ENCODE data around the gene PPBP.

The PPBP gene

DNA sequence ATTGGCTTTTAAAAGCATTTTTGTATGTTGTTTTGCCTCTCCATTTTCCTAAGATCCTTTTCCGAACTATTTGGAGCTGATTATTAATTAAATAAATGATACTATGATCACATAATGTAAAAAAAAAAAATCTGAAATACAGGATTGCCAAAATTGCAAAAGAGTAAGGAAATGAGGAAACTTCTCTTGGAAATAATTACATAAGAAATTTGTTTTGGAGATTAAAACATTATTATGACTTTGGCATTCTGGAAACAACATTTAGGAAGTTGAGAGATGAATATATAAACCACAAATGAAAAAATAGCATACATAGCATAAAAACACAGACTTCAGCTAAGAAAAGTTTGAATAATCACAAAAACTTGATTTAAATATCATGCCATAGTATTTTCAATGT is 39.7 kb downstream of the PPBP start:
- no peaks in the 10 kb centered on the region; the same call in 1 of the 2 replicates for H3K9me3 ChIP-seq (ENCODE audit: control insufficient read depth, insufficient read depth, low read length)
- H3K4me3 ChIP-seq (ENCODE audit: low read depth, low read length) = no peak overlapping the region
- H3K27ac ChIP-seq (ENCODE audit: low read depth, low read length) = no peak overlapping the region
- peaks cover 39% of the 10 kb centered on the region for H3K4me1 ChIP-seq (ENCODE audit: control insufficient read depth, insufficient read depth, low read length)
- H3K27me3 ChIP-seq (ENCODE audit: control insufficient read depth, insufficient read depth, low read length) = peaks cover 70% of the 10 kb centered on the region
- H3K36me3 ChIP-seq (ENCODE audit: control insufficient read depth, insufficient read depth, low read length) = no peaks in the 10 kb centered on the region
- no peak overlapping the region for H3K9ac ChIP-seq (ENCODE audit: low read depth, low read length)

DNA sequence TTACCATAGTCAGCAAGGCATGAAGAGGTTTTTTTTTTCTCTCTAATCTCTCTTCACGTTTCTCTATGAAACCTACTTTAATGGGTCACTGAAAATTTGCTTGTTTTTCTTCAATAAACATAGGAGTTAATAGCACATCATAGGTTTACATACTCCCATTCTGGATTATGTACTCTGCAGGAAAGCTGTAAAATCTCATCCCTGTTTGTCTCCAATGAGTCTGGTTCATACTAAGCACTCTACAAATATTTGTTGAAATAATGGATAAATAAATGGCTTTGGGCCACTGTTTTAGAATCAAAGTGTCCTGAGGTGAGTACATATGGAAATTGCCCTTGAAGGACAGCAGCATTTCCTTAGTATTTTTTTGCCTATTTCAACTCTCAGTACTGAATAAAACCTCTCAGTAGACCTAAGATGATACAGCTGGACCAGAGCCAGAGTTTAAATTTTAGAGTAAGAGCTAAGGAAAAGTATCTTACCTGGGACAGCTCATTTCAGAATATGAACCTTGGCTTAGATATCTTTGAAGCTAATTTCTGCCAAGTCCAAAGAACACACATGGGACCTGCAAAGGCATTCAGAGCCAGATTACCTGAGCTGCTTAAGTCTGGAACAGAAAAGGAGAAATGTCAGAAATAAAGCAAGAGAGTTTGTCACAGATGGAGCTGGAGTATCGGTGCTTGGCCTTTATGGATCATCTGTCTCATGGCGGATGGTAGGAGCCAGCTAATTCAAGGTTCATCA is 40.6 kb downstream of the PPBP start:
- Histone ChIP-seq H3K9ac (ENCODE audit: low read depth, low read length) (no peak overlapping the region), H3K4me3 (ENCODE audit: low read depth, low read length) (no peak overlapping the region), H3K4me1 (ENCODE audit: control insufficient read depth, insufficient read depth, low read length) (peaks cover 36% of the 10 kb centered on the region), H3K9me3 (ENCODE audit: control insufficient read depth, insufficient read depth, low read length) (no peaks in the 10 kb centered on the region), H3K36me3 (ENCODE audit: control insufficient read depth, insufficient read depth, low read length) (no peaks in the 10 kb centered on the region), H3K27ac (ENCODE audit: low read depth, low read length) (no peak overlapping the region), H3K27me3 (ENCODE audit: control insufficient read depth, insufficient read depth, low read length) (peaks cover 79% of the 10 kb centered on the region)

DNA sequence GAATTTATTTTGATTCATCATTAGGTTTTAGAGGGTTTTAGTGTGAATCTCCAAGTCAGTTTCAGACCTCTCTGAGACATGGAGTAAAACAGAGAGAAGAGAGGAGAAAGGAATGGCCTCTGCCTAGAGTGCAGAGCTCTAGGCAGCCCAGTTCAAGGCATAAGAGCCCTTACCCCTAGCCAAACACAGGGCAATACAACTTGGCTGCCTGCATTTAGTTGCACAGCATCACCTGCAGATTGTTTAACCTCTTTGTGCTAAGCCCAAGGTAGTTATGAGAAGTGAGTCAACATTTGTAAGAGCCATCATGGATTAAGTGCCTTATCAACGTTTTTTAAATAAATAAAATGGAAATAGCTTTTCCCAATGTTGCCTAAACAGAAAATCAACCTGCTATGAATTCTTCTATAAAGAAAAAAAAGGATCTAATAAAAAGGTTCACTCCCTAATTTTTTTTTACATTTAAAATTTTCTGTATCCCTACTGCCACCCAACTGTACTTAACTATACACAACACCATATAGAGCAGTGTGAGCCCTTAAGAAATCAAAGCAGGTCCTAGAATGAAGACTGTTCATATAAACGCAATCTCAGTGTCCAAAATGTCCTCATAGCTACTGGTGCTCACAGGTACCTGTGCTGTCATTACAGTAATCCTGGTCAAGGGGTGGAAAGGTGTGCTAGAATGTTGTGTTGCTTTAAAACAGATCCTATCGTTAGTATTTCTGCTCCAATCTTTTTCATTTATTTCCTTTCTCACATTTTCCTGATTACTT is 42.1 kb downstream of the PPBP start:
- H3K36me3 ChIP-seq (ENCODE audit: control insufficient read depth, insufficient read depth, low read length) = no peaks in the 10 kb centered on the region
- no peak overlapping the region for H3K4me3 ChIP-seq (ENCODE audit: low read depth, low read length)
- H3K4me1 ChIP-seq (ENCODE audit: control insufficient read depth, insufficient read depth, low read length) = peaks cover 26% of the 10 kb centered on the region
- no peaks in the 10 kb centered on the region for H3K9me3 ChIP-seq (ENCODE audit: control insufficient read depth, insufficient read depth, low read length)
- no peak overlapping the region for H3K9ac ChIP-seq (ENCODE audit: low read depth, low read length)
- no peak overlapping the region for H3K27ac ChIP-seq (ENCODE audit: low read depth, low read length)
- H3K27me3 ChIP-seq (ENCODE audit: control insufficient read depth, insufficient read depth, low read length) = peaks cover 94% of the 10 kb centered on the region

DNA sequence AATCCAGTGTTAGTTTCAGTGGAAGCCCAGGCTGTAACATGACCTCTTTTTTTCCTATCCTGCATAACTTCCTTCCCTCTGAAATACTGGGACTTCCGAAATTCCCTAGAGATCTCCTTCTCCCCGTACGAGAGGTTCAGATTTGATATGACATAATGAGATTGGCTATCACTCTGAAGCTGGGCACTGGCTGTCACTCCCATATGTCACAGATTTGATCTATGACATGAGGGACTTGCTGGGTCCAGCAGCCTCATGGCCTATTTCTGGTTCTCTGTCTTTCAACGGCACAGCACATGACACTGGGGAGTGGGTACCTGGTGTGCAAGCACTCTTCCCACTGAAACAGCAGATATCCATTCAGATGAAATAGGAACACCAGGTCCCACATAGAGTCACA is 42.9 kb downstream of the PPBP start:
- Histone ChIP-seq H3K9me3 (ENCODE audit: control insufficient read depth, insufficient read depth, low read length) (no peaks in the 10 kb centered on the region), H3K27ac (ENCODE audit: low read depth, low read length) (no peak overlapping the region), H3K36me3 (ENCODE audit: control insufficient read depth, insufficient read depth, low read length) (no peaks in the 10 kb centered on the region), H3K9ac (ENCODE audit: low read depth, low read length) (no peak overlapping the region), H3K4me3 (ENCODE audit: low read depth, low read length) (no peak overlapping the region), H3K4me1 (ENCODE audit: control insufficient read depth, insufficient read depth, low read length) (peaks cover 19% of the 10 kb centered on the region), H3K27me3 (ENCODE audit: control insufficient read depth, insufficient read depth, low read length) (peaks cover 97% of the 10 kb centered on the region)

DNA sequence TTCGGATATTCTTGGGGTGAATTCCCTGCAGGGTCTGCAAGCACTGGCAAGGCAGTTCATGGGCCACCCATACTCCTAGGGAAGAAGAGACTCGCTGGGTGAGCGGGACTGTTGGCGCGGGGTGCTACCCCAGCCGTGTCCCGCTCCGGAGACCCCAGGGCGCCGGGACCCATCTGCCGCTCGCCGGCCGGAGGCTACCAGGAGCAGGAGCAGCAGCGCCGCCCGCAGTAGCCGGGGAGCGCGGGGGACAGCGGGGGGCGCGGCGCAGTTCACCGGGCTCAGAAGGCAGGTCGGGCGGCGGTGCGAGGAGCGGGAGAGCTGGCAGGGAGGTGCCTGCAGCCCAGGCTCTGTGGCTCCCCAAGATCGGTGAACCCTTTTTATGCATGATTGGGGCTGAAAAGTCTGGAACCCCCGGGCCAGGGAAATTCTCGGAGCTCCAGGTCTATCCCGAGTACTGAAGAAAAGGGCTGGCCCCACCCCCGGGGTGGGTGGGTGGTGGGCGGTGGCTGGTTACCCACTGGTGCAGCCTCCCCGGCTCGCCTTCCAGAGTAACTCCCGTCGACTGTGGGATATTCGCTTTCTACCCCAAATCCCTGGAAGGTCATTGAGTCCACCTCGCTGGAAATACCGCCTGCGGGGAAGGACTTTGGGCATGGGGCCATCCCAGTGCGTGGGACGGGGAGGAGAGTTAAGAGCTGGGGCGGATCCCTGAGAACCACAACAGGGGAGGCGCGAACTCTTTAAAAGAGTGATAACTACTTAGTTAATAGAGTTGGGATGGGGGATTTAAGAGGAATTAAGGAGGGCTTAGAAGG is 43.7 kb downstream of the PPBP start:
- peak overlapping the region; percentile 52 for H3K4me3 ChIP-seq (ENCODE audit: low read depth, low read length)
- peaks cover 99% of the 10 kb centered on the region for H3K27me3 ChIP-seq (ENCODE audit: control insufficient read depth, insufficient read depth, low read length)
- no peaks in the 10 kb centered on the region for H3K9me3 ChIP-seq (ENCODE audit: control insufficient read depth, insufficient read depth, low read length)
- no peak overlapping the region for H3K9ac ChIP-seq (ENCODE audit: low read depth, low read length)
- H3K36me3 ChIP-seq (ENCODE audit: control insufficient read depth, insufficient read depth, low read length) = no peaks in the 10 kb centered on the region
- H3K27ac ChIP-seq (ENCODE audit: low read depth, low read length) = no peak overlapping the region
- H3K4me1 ChIP-seq (ENCODE audit: control insufficient read depth, insufficient read depth, low read length) = peaks cover 17% of the 10 kb centered on the region

DNA sequence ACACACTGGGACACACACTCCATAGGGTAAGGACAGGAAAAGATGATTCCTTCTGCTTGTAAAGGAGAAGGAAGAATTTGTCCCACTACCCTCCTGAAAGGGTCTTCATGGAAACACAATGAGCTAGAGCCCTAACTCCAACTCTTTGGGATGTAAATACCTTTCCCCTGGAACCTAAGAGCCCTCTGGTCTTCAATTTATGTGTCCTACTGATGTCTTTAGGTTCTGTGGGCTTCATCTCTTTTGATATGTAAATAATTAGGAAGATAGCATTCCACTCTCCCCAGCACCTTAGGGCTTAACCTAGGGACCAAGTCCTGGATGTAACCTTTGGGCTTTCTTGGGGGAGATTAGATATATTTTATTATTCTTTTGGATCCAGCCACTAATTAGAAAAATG is 44.4 kb downstream of the PPBP start:
- Histone ChIP-seq H3K36me3 (ENCODE audit: control insufficient read depth, insufficient read depth, low read length) (no peaks in the 10 kb centered on the region), H3K4me1 (ENCODE audit: control insufficient read depth, insufficient read depth, low read length) (peaks cover 17% of the 10 kb centered on the region), H3K9me3 (ENCODE audit: control insufficient read depth, insufficient read depth, low read length) (no peaks in the 10 kb centered on the region), H3K9ac (ENCODE audit: low read depth, low read length) (no peak overlapping the region), H3K4me3 (ENCODE audit: low read depth, low read length) (peak overlapping the region; percentile 52), H3K27ac (ENCODE audit: low read depth, low read length) (no peak overlapping the region), H3K27me3 (ENCODE audit: control insufficient read depth, insufficient read depth, low read length) (peaks cover 99% of the 10 kb centered on the region)

DNA sequence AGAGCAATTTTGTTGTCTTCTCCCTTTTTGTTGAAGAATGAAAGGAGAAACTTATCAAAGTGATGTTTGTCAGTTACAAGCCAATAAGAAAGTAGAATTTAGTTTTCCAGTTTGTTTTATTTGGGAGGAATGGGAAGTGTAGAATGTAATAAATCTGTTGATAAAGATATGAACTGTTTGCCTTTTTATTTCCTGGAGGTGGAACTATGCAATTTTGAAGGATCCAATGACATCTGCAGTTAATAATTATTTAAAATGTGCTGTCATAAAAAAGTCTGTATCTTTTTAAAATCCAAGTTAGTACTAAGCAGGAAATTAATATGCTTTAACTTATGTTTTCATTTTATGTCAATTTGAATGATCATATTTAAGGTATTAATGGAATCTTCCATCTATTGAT is 51.0 kb downstream of the PPBP start:
- Histone ChIP-seq H3K9ac (ENCODE audit: low read depth, low read length) (no peak overlapping the region), H3K4me3 (ENCODE audit: low read depth, low read length) (no peak overlapping the region), H3K4me1 (ENCODE audit: control insufficient read depth, insufficient read depth, low read length) (no peaks in the 10 kb centered on the region), H3K36me3 (ENCODE audit: control insufficient read depth, insufficient read depth, low read length) (no peaks in the 10 kb centered on the region), H3K27me3 (ENCODE audit: control insufficient read depth, insufficient read depth, low read length) (peaks cover 55% of the 10 kb centered on the region), H3K27ac (ENCODE audit: low read depth, low read length) (no peak overlapping the region), H3K9me3 (ENCODE audit: control insufficient read depth, insufficient read depth, low read length) (no peaks in the 10 kb centered on the region)
